ENCODE results near the gene CACNB2. TPM values are rescaled to one million over a fixed set of nuclear protein-coding genes. Genes with fewer than 3 reads are reported as not detected.
"Not testable (repeated sequence)": the region's sequence is repeated elsewhere in the genome, so short reads cannot be mapped to it uniquely, and the experiment has no call there.

The CACNB2 gene
- total RNA-seq, 2 donors from 2014 or later = 16.8 to 21.6 TPM

GRCh38 chr10:18140957-18141845, 977 bp downstream of the CACNB2 start:
- DNase-seq (ENCODE audit: low spot score) = no peak
- intact Hi-C loops (cut with DNase I) = loop anchor here (10.0 kb wide), 2 partner anchors 54 to 74 kb away; no protein-coding TSS in a partner anchor

- intact Hi-C loops (cut with DNase I) = loop anchor here (10.0 kb wide), 2 partner anchors 53 to 73 kb away; no protein-coding TSS in a partner anchor
- no peak for DNase-seq (ENCODE audit: low spot score)
Observed at GRCh38 chr10:18142151-18142550, 1.9 kb downstream of the CACNB2 start.

- intact Hi-C loops (cut with DNase I) = loop anchor here (10.0 kb wide), 2 partner anchors 50 to 70 kb away; no protein-coding TSS in a partner anchor
- DNase-seq (ENCODE audit: low spot score) = no peak
Observed at GRCh38 chr10:18144396-18144795, 4.2 kb downstream of the CACNB2 start.

- DNase-seq (ENCODE audit: low spot score) = no peak
- intact Hi-C loops (cut with DNase I) = loop anchor here (10.0 kb wide), 2 partner anchors 50 to 70 kb away; no protein-coding TSS in a partner anchor
Observed at GRCh38 chr10:18144928-18145327, 4.7 kb downstream of the CACNB2 start.

GRCh38 chr10:18145652-18146051, 5.4 kb downstream of the CACNB2 start:
- no peak for DNase-seq (ENCODE audit: low spot score)
- intact Hi-C loops (cut with DNase I) = loop anchor here (10.0 kb wide), 2 partner anchors 49 to 69 kb away; no protein-coding TSS in a partner anchor

GRCh38 chr10:18149196-18149800, 9.1 kb downstream of the CACNB2 start:
- DNase-seq (ENCODE audit: low spot score) = no peak
- intact Hi-C loops (cut with DNase I) = loop anchor here (10.0 kb wide), 2 partner anchors 46 to 66 kb away; no protein-coding TSS in a partner anchor

- intact Hi-C loops (cut with DNase I) = no loop called here
- no peak for DNase-seq (ENCODE audit: low spot score)
Observed at GRCh38 chr10:18151356-18151890, 11.2 kb downstream of the CACNB2 start.

GRCh38 chr10:18153381-18153780, 13.2 kb downstream of the CACNB2 start:
- DNase-seq (ENCODE audit: low spot score); intact Hi-C loops (cut with DNase I): not testable (repeated sequence)

GRCh38 chr10:18155321-18155720, 15.1 kb downstream of the CACNB2 start:
- intact Hi-C loops (cut with DNase I) = no loop called here
- DNase-seq (ENCODE audit: low spot score) = no peak

GRCh38 chr10:18156797-18157196, 16.6 kb downstream of the CACNB2 start:
- DNase-seq (ENCODE audit: low spot score); intact Hi-C loops (cut with DNase I): not testable (repeated sequence)

GRCh38 chr10:18157881-18158280, 17.7 kb downstream of the CACNB2 start:
- no peak for DNase-seq (ENCODE audit: low spot score)
- intact Hi-C loops (cut with DNase I) = no loop called here

GRCh38 chr10:18158773-18159265, 18.6 kb downstream of the CACNB2 start:
- intact Hi-C loops (cut with DNase I) = no loop called here
- no peak for DNase-seq (ENCODE audit: low spot score)

GRCh38 chr10:18159557-18159956, 19.3 kb downstream of the CACNB2 start:
- intact Hi-C loops (cut with DNase I) = no loop called here
- DNase-seq (ENCODE audit: low spot score) = no peak

GRCh38 chr10:18162021-18162627, 21.9 kb downstream of the CACNB2 start:
- intact Hi-C loops (cut with DNase I) = no loop called here
- DNase-seq (ENCODE audit: low spot score) = no peak

GRCh38 chr10:18164093-18164492, 23.9 kb downstream of the CACNB2 start:
- intact Hi-C loops (cut with DNase I) = no loop called here
- DNase-seq (ENCODE audit: low spot score) = no peak

- intact Hi-C loops (cut with DNase I) = no loop called here
- DNase-seq (ENCODE audit: low spot score) = no peak
Observed at GRCh38 chr10:18164748-18165361, 24.6 kb downstream of the CACNB2 start.

- intact Hi-C loops (cut with DNase I) = no loop called here
- no peak for DNase-seq (ENCODE audit: low spot score)
Observed at GRCh38 chr10:18178854-18179483, 38.7 kb downstream of the CACNB2 start.

- no peak for DNase-seq (ENCODE audit: low spot score)
- intact Hi-C loops (cut with DNase I) = no loop called here
Observed at GRCh38 chr10:18179891-18180290, 39.7 kb downstream of the CACNB2 start.

- DNase-seq (ENCODE audit: low spot score); intact Hi-C loops (cut with DNase I): not testable (repeated sequence)
Observed at GRCh38 chr10:18181382-18181781, 41.2 kb downstream of the CACNB2 start.

Data from posterior vena cava (tissue), 2 donors.